RWPE2 (cell line): ENCODE results near the gene H6PD.

Experiments
- ATAC-seq: fragments of 200-7000 bp; cut with Tn5 transposase; 3 replicates; pipeline ENCODE4 v1.9.1; 2021; ENCODE audit warnings: low read depth
- DNase-seq: peaks from one replicate; pipeline ENCODE4 v3.0.0-alpha.2; 2020; ENCODE audit warnings: low spot score
- H3K27ac ChIP-seq: fragments of 450-650 bp; 2 replicates; pipeline ENCODE4 v1.5.1; 2017; ENCODE audit warnings: mild to moderate bottlenecking; ENCODE audit not compliant: poor library complexity, severe bottlenecking
- H3K27me3 ChIP-seq: fragments of 250-450 bp; sonication (Bioruptor Pico); 2 replicates; pipeline ENCODE4 v1.5.1; 2021; ENCODE audit warnings: mild to moderate bottlenecking, moderate library complexity; ENCODE audit not compliant: insufficient read depth, poor library complexity, severe bottlenecking
- H3K36me3 ChIP-seq: fragments of 250-450 bp; sonication (Bioruptor Pico); 2 replicates; pipeline ENCODE4 v1.5.1; 2020; ENCODE audit warnings: low read depth, mild to moderate bottlenecking, moderate library complexity
- H3K4me1 ChIP-seq: fragments of 250-450 bp; sonication (Bioruptor Pico); 2 replicates; pipeline ENCODE4 v1.5.1; 2021; ENCODE audit warnings: mild to moderate bottlenecking, moderate library complexity; ENCODE audit not compliant: insufficient read depth, poor library complexity, severe bottlenecking
- H3K4me3 ChIP-seq: fragments of 250-450 bp; sonication (Bioruptor Pico); 2 replicates; pipeline ENCODE4 v1.5.1; 2021; ENCODE audit warnings: mild to moderate bottlenecking, moderate library complexity; ENCODE audit not compliant: severe bottlenecking
- H3K9me3 ChIP-seq: fragments of 250-450 bp; sonication (Bioruptor Pico); 2 replicates; pipeline ENCODE4 v1.5.1; 2021; ENCODE audit warnings: mild to moderate bottlenecking, moderate library complexity; ENCODE audit not compliant: severe bottlenecking
- CTCF ChIP-seq: fragments of 450-650 bp; IDR thresholded peaks from one replicate; pipeline ENCODE4 v1.5.1; 2017; ENCODE audit warnings: mild to moderate bottlenecking, moderate library complexity; ENCODE audit not compliant: poor library complexity, severe bottlenecking

The H6PD gene

DNA sequence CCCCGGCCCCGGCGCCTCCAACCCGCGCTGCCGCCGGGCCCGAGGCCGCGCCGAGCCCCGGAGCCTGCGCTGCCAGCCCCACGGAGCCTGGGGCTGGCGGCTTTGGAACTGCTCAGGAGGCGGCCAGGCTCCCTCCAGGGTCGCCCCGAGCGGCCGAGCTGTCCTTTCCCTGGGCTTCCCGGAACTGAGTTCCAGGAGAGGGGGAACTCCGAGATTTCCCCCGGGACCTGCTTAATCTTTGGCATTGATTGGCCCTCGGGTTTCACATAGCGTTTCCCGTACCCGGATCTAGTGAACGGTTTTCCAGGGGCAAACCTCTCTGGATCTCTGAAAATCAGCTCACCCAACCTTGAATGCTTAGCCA, 504 bp downstream of the H6PD start:
- DNase-seq (no peak), ATAC-seq (peak; percentile 11; the same call in 2 of the 3 replicates)
- Histone ChIP-seq H3K27ac (peak overlapping the region; percentile 78), H3K9me3 (no peaks in the 10 kb centered on the region), H3K4me1 (peaks cover 16% of the 10 kb centered on the region), H3K36me3 (no peaks in the 10 kb centered on the region), H3K4me3 (peak overlapping the region; percentile 98), H3K27me3 (no peaks in the 10 kb centered on the region)
- TF ChIP-seq CTCF, result no peak

DNA sequence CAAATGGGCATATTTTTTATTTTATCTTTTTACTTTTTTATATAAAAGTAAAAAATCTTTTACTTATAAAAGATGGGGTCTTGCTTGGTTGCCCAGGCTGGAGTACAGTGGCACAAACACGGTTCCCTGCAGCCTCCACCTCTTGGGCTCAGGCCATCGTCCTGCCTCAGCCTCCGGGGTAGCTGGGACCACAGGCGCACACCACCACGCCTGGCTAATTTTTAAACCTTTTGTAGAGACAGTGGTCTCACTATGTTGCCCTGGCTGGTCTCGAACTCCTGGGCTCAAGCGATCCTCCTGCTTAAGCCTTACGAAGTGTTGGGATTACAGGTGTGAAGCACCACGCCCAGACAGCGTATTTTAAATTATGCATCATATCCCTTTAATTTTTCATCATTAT, 986 bp downstream of the H6PD start:
- Histone ChIP-seq H3K27ac (peak overlapping the region; percentile 78), H3K9me3 (no peaks in the 10 kb centered on the region), H3K36me3 (no peaks in the 10 kb centered on the region), H3K4me3 (peak overlapping the region; percentile 98), H3K4me1 (peaks cover 16% of the 10 kb centered on the region), H3K27me3 (no peaks in the 10 kb centered on the region)
- no peak for TF ChIP-seq CTCF
- ATAC-seq (no peak), DNase-seq (no peak)

- H3K27ac ChIP-seq, result no peak overlapping the region
- DNase-seq (no peak), ATAC-seq (no peak)
- no peak overlapping the region for H3K4me3 ChIP-seq
- H3K4me1 ChIP-seq, result peaks cover 10% of the 10 kb centered on the region
- no peaks in the 10 kb centered on the region for H3K9me3 ChIP-seq
- no peak for TF ChIP-seq CTCF
- no peaks in the 10 kb centered on the region for H3K27me3 ChIP-seq
- H3K36me3 ChIP-seq, result no peaks in the 10 kb centered on the region
Measured at GRCh38 chr1:9238134-9238533, 3.6 kb downstream of the H6PD start.

DNA sequence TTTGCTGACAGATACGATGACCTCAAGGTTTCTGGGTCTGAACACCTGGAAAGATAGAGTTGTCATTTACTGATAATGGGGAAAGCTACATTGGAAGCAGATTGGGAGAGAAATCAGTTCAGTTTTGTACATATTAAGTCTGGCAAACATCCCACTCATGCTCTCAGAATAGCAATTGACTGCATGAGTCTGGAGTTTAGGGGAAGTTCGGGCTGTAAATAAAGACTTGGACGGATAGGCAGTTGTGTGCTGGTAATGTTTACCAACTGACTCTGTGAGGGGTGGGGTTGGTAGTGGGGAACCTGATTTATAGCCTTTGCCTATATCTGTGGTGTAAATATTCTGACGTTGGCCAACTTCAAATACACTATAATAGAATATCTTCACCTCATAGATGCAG, 4.0 kb downstream of the H6PD start:
- H3K27ac ChIP-seq, result no peak overlapping the region
- DNase-seq (no peak), ATAC-seq (no peak)
- H3K27me3 ChIP-seq, result no peaks in the 10 kb centered on the region
- no peak overlapping the region for H3K4me3 ChIP-seq
- no peak for TF ChIP-seq CTCF
- no peaks in the 10 kb centered on the region for H3K9me3 ChIP-seq
- H3K4me1 ChIP-seq, result peaks cover 6% of the 10 kb centered on the region
- no peaks in the 10 kb centered on the region for H3K36me3 ChIP-seq

- ATAC-seq, result no peak
Measured at GRCh38 chr1:9239622-9240401, 5.2 kb downstream of the H6PD start.

More at GRCh38 chr1:9239622-9240401, 5.2 kb downstream of the H6PD start:
- no peak for DNase-seq
- no peaks in the 10 kb centered on the region for H3K36me3 ChIP-seq
- TF ChIP-seq CTCF, result no peak
- no peaks in the 10 kb centered on the region for H3K9me3 ChIP-seq
- H3K27ac ChIP-seq, result peak overlapping the region; percentile 3
- H3K27me3 ChIP-seq, result no peaks in the 10 kb centered on the region
- peaks cover 5% of the 10 kb centered on the region for H3K4me1 ChIP-seq
- H3K4me3 ChIP-seq, result no peak overlapping the region
